ENCODE data around the gene ABITRAM. TPM values are rescaled to one million over a fixed set of nuclear protein-coding genes. Genes with fewer than 3 reads are reported as not detected.
"Not testable (repeated sequence)": the region's sequence is repeated elsewhere in the genome, so short reads cannot be mapped to it uniquely, and the experiment has no call there.

ABITRAM gene
- total RNA-seq, 1 donor from 2014 or later, result 10.1 TPM

DNA sequence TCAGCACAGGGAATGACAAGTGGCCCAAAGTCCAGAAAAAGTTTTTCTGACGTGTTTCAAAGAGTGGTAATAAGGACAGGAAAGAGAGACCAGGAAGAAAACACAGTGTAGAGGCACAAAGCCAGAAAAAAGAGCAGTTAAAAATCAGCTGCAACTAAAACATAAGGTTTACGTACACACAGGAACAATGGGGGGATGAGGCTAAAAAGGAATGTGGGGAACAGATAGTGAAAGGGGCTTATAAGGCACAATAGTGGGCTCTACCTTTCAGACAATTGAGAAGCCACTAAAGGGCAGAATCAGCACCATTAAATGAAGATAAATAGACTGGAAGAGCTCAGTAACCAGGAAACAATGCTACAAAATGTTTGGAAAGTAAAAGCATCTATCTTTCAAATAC lies 5.8 kb upstream of the ABITRAM start:
- no peak for DNase-seq (ENCODE audit: low read depth)

GRCh38 chr9:108933231-108933717 lies 926 bp upstream of the ABITRAM start:
- no peak for DNase-seq (ENCODE audit: low read depth)

DNA sequence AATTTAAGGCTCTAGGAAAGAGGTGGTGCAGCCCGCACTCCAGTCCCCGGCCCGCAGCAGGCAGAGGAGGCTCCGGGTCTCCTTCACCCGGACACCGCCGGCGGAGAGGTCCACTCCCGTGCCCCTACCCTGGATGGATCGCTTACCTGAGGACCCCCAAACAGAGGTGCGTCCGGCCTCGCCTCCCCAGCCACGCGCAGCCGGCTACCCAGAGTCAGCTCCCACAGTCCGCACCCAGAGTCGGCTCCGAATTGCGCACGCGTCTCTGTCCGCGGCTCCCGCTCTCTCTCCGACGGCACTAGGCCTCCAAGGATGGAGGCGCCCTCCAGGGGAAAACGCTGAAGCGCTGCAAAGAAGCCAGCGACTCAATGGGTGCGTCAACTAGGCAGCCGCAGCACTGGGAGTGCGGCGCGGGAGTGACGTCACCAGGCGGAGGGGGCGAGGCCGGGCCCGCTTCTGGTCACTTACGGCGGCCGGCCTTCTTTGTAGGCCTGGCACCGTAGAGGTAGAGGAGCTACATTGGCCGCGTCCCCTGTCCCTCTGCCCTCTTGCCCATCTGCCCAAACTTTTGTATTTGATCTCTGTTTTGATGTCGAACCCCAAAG lies 380 bp upstream of the ABITRAM start, which contains the start of gene ELP1:
ELP1 (minus strand) TSS at position 407 of the 605 bp plus-strand sequence. CDS start 2,978 bp downstream, outside the sequence.
- peak; percentile 97 for DNase-seq (ENCODE audit: low read depth)

- no peak for DNase-seq (ENCODE audit: low read depth)
Observed at GRCh38 chr9:108937561-108938305, 3.5 kb downstream of the ABITRAM start.

DNA sequence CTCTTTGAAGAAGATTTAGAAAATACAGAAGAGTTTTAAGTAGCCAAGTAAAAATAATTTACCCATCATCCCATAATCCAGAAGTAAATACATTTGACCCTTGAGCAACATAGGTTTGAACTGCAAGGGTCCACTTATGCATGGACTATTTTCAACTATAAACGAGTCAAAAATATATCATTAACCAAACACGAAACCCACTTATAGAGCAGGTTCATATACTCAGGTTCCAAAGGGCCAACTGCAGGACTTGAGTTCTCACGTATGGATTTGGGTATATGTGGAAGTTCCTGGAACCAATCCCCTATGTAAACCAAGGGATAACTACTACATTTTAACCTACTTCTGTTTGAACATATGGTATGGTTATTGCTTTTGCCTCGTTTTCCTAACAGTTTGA lies 5.8 kb downstream of the ABITRAM start:
- no peak for DNase-seq (ENCODE audit: low read depth)

- DNase-seq (ENCODE audit: low read depth), result no peak
Observed at GRCh38 chr9:108950168-108950567, 16.0 kb downstream of the ABITRAM start.

- DNase-seq (ENCODE audit: low read depth), result no peak
Observed at GRCh38 chr9:108951578-108951977, 17.4 kb downstream of the ABITRAM start.

DNA sequence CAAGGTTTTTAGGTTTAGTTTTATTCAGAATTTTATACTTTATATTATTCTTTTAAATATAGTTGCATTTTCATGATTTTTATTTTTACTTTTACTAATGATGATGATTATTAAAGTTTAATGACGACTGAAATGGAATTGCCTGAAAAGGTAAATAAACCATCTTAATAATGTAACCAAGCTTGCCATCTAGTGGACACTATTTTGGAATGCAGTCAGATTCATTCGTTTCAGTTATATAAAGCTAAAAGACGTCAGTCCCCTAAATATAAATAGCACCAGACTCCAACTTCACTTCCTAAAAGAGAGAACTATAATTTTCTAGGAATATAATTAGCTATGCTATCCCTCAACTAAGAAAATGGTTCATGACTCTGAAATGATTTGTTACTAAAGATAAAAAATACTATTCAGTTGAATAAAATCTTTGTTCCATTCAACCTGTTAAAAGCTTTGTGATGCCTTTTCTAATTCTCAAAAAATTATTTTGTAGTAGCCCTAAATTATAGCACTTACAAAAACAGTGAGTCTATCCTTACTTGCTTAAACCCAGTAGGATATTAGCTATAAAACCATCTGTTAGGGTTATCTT lies 19.9 kb downstream of the ABITRAM start:
- DNase-seq (ENCODE audit: low read depth), result peak; percentile 61

DNA sequence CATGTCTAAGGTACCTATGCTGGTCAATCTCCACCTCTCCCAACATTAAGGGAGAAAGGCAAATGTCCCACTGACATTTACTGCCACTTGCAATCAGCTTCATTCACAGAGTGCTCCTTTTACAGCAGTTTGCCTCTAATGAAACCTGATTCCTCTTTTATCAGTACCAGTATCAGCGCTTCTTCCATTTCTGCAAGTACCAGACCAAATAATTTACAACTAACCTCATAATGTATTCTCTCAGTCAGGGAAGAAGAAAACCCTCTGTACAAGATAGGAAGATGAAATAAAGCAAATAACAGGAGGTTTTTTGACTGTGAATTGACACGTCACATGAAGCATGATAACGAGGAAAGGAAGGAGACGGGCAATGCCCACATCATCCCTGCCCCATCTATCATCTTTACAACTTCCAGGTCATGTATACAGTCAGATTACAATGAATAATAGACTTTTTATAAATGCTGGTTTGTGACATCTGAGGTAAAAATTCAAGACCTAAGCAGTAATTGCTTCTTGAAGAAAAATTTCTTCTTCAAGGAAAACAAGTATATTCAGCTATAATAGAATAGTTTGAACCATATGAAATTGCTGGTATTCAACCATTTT lies 21.9 kb downstream of the ABITRAM start:
- DNase-seq (ENCODE audit: low read depth), result no peak

DNA sequence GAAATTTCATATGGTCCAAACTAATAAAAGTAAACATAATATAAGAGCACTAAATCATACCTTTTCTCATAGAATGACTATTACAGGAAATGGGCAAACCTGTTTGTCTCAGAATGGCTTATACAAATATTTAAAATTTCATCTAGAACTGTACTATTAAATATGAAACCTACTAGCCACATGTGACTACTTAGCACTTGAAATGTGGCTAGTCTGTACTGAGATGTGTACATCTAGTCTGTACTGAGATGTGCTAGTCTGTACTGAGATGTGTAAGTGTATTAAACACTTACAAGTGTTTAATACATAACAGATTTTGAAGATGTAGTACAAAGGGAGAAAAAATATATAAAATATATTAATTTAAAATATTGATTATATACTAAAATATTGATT lies 22.4 kb downstream of the ABITRAM start:
- DNase-seq (ENCODE audit: low read depth), result no peak

- DNase-seq (ENCODE audit: low read depth), result no peak
Observed at GRCh38 chr9:108960331-108960730, 26.1 kb downstream of the ABITRAM start.

GRCh38 chr9:108961151-108961550 lies 27.0 kb downstream of the ABITRAM start:
- DNase-seq (ENCODE audit: low read depth), result no peak

GRCh38 chr9:108963459-108964143 lies 29.4 kb downstream of the ABITRAM start:
- DNase-seq (ENCODE audit: low read depth), result no peak

GRCh38 chr9:108967916-108968315 lies 33.7 kb downstream of the ABITRAM start:
- DNase-seq (ENCODE audit: low read depth), result peak; percentile 8

DNA sequence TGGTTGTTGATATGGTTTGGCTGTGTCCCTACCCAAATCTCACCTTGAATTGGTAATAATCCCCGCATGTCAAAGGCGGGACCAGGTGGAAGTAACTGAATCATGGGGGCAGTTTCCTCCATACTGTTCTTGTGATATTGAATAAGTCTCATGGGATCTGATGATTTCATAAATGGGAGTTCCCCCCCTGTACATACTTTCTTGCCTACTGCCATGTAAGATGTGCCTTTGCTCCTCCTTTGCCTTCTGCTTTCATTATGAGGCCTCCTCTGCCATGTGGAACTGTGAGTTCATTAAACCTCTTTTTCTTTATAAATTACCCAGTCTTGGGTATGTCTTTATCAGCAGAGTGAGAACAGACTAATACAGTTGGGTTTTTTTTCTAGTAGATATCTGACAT lies 37.2 kb downstream of the ABITRAM start:
- DNase-seq (ENCODE audit: low read depth), result not testable (repeated sequence)

- DNase-seq (ENCODE audit: low read depth), result no peak
Observed at GRCh38 chr9:108972186-108972585, 38.0 kb downstream of the ABITRAM start.

GRCh38 chr9:108972626-108973209 lies 38.5 kb downstream of the ABITRAM start:
- DNase-seq (ENCODE audit: low read depth), result no peak

GRCh38 chr9:108973895-108974294 lies 39.7 kb downstream of the ABITRAM start:
- no peak for DNase-seq (ENCODE audit: low read depth)

DNA sequence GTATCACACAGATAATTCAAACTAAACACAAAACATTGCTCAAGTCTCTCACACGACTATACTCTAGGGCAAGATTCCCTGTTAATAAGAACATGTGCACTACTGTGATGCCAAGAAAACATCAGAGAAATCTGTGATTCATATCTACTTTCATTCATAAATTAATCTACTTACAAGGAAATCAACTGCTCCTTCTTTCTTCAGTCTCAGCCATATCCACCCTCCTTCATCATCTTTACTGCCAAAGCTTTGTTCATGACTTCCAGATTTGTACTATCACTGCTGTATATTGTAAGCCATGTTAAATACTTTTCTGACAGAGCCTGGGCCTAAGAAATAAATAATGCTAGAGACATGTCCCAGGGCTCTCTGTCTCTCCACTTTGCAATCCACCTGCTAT lies 44.0 kb downstream of the ABITRAM start:
- DNase-seq (ENCODE audit: low read depth), result no peak

DNA sequence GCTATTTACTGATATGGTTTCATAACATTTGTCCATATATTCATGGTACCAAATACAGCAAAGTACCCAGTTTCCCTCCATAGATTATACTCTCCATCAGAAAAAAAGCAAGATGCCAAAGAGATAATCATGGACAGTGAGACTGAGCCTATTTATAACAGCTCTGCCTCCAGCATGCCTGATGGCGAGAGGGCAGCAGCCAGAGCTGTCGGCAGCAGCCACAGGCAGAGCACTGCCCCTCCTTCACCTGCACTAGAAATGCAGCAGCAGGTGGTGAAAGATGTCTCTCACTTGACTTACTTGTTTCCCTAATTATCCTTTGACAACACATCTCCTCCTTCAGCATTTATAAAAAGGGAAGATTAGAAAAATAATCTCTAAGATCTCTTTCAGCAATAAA lies 46.7 kb downstream of the ABITRAM start:
- peak; percentile 63 for DNase-seq (ENCODE audit: low read depth)

DNA sequence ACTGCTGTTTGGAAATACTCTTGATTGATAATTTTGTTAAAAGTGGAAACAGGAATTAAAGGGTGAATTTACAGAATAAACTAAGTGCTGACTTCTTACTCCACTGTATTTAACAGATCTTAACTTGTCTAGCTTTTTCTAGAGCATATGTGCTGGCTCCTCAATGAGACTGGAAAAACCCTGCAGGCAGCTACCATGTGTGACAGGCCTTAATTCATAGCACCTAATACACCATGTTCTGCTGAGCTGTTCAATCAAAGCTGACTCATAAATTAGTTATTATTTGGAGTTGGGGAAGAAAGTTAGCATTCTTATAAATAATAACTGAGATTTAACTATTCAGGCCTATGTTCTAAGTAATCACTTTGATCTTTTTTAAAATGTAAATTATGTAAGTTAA lies 49.7 kb downstream of the ABITRAM start:
- DNase-seq (ENCODE audit: low read depth), result no peak
